ENCODE data around the gene RCSD1.

- no peak for TF ChIP-seq POLR2A (IDR thresholded peaks at IDR 0.05; ENCODE audit: low read depth, low read length)
- no peak for TF ChIP-seq TAF1 (IDR thresholded peaks at IDR 0.05; ENCODE audit: low read depth, low read length)
- no peak for TF ChIP-seq SPI1 (IDR thresholded peaks at IDR 0.05; ENCODE audit: low read depth, low read length)
Observed at GRCh38 chr1:167697667-167698141, 67.7 kb downstream of the RCSD1 start.

All from GM12891 (cell line).